GM12874 (cell line): ENCODE measurements around the gene BAG5.

Experiments
- TF ChIP-seq, protein P1 (sequence below): IDR thresholded peaks from 2 replicates; pipeline ENCODE4 v1.5.1; 2011; ENCODE audit warnings: low read depth, mild to moderate bottlenecking, control low read depth, low read length, moderate library complexity; ENCODE audit not compliant: insufficient read depth

Gene BAG5

GRCh38 chr14:103519043-103519836, 43.2 kb downstream of the BAG5 start:
- TF ChIP-seq, protein P1, sequence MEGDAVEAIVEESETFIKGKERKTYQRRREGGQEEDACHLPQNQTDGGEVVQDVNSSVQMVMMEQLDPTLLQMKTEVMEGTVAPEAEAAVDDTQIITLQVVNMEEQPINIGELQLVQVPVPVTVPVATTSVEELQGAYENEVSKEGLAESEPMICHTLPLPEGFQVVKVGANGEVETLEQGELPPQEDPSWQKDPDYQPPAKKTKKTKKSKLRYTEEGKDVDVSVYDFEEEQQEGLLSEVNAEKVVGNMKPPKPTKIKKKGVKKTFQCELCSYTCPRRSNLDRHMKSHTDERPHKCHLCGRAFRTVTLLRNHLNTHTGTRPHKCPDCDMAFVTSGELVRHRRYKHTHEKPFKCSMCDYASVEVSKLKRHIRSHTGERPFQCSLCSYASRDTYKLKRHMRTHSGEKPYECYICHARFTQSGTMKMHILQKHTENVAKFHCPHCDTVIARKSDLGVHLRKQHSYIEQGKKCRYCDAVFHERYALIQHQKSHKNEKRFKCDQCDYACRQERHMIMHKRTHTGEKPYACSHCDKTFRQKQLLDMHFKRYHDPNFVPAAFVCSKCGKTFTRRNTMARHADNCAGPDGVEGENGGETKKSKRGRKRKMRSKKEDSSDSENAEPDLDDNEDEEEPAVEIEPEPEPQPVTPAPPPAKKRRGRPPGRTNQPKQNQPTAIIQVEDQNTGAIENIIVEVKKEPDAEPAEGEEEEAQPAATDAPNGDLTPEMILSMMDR = no peak

GRCh38 chr14:103518422-103519042, 43.9 kb downstream of the BAG5 start:
- TF ChIP-seq, protein P1 = peak; percentile 97

DNA sequence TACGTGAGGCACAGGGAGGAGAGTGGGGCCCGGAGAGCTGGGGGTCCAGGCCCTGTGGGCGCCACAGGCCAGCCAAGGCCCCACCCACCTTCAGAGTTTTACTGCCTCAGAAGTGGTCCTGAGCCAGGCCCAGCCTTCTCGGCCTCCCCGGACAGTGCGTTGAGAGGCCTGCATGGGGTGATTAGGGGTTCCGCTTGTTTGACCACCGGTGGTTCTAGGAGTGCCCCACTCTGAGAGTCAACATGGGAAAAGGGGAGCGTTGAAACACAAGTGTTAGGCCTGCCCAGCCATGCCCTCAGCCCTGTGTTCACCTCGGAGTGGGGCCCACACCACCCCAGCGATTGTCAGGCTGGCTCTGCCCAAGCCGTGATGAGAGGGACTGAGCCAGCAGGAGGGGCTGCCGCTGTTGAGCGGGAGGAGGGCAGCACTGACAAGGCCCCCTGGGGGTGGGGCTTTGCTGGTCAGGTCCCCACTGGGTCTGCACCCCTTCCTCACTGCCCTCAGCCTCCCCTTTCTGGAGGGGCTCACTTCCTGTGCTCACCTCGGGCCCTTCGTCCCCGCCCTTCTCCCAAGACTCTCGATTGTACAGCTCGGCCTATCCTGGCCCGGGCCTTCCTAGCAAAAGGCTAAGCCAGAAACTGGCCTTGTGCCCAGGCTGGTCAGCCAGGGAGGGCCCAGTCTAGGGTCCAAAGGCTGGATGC, 44.6 kb downstream of the BAG5 start:
- TF ChIP-seq, protein P1 = no peak

DNA sequence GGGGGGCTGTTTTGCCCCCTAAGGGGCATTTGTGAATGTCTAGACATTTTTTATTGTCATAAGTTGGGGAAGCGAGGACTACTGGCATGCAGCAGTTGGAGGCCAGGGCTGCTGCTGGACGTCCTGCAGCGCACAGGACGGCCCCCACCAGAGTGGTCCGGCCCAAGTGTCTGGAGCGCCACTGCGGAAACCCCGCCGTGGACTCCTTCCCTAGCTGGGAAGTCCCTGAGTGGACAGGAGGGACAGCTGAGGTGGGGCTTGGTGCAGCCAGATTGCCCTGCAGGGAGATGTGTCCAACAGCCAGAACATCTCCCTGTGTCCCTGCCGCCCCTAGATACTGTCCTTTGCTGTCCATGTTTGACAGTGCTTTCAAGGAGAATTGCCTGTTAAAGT, 45.3 kb downstream of the BAG5 start:
- TF ChIP-seq, protein P1 = no peak

DNA sequence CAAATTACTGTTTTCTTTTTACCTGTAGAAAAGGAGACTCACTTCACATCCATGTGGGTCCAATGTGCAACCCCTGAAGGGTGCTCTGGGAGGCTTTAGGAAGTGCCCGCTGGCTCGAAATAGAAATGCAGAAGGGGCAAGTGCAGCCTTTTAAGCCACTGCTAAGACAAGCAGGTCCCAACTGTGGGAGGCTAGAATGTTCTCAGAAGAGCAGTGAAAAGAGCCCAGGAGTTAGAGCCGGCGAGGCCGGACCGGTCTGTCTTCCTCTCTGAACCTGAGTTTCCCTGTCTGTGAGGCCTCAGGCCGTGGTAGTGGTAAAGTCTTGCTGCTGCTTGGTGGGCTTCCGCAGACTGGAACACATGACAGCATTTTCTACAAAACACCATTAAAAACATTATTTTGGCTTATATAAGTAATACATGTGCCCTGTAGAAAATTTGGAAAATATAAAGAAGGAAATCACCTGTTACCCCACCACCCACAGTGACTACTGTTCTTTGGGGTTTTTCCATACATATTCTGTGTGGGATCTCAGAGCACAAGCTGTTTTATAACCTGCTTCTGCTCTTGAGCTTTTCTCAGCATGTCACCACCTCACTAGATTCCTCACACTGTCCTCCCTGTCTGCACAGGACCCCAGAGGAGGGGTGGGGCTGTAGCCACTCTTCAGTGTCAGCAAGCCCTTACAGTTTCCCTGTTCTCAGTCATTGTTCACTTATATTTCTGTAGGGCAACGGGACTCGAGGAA, 45.9 kb downstream of the BAG5 start:
- TF ChIP-seq, protein P1 = no peak

- TF ChIP-seq, protein P1 = no peak
These were observed 47.6 kb downstream of the BAG5 start for GRCh38 chr14:103514596-103515421.
